SK-N-MC (cell line): ENCODE results near the gene RSRC1.
A peak's percentile ranks its signal among the peaks of the same experiment; 100 is the strongest.

Experiments
- DNase-seq: peaks from one replicate; pipeline ENCODE4 v3.0.0-alpha.2; 2011; ENCODE audit warnings: low read depth, low spot score
- H3K27ac ChIP-seq: fragments of 200-600 bp; sonication (generic); 2 replicates; pipeline ENCODE4 v1.5.1; 2016; ENCODE audit warnings: mixed run types
- H3K36me3 ChIP-seq: fragments of 200-600 bp; sonication (generic); 2 replicates; pipeline ENCODE4 v1.6.1; 2017; ENCODE audit warnings: antibody characterized with exemption, low read length, mixed read lengths; ENCODE audit not compliant: insufficient read depth
- H3K4me3 ChIP-seq: fragments of 200-600 bp; sonication (generic); 2 replicates; pipeline ENCODE4 v1.5.1; 2016
- H3K9ac ChIP-seq: fragments of 200-600 bp; sonication (generic); 2 replicates; pipeline ENCODE4 v1.8.0; 2017; ENCODE audit warnings: mixed run types, mixed read lengths; ENCODE audit not compliant: insufficient read length
- H3K9me3 ChIP-seq: fragments of 200-600 bp; sonication (generic); 2 replicates; pipeline ENCODE4 v1.6.1; 2017; ENCODE audit warnings: low read depth, mild to moderate bottlenecking, antibody characterized with exemption, low read length, moderate library complexity, mixed read lengths
- EZH2 ChIP-seq: fragments of 200-600 bp; sonication (generic); IDR thresholded peaks from one replicate; pipeline ENCODE4 v1.6.1; 2017; ENCODE audit warnings: antibody characterized with exemption
- FOXP2 ChIP-seq: optimal IDR thresholded peaks from 2 replicates; pipeline ENCODE3; 2011; ENCODE audit warnings: mild to moderate bottlenecking, moderate library complexity; ENCODE audit not compliant: insufficient read depth; ENCODE audit errors: extremely low read length, control extremely low read depth
- POLR2AphosphoS5 ChIP-seq: IDR thresholded peaks from 2 replicates; pipeline ENCODE4 v1.6.1; 2012; ENCODE audit warnings: mild to moderate bottlenecking, low read depth, low read length, borderline replicate concordance

The RSRC1 gene

GRCh38 chr3:158128755-158129154 lies 18.9 kb downstream of the RSRC1 start:
- Histone ChIP-seq H3K36me3 (peaks cover 87% of the 10 kb centered on the region), H3K9me3 (0 out of 2 replicates have a peak, but pooled peaks cover 3% of the 10 kb centered on the region), H3K27ac (no peak overlapping the region), H3K4me3 (no peak overlapping the region), H3K9ac (no peak overlapping the region)
- no peak for TF ChIP-seq FOXP2
- no peak for TF ChIP-seq POLR2AphosphoS5
- TF ChIP-seq EZH2: no peak
- no peak for DNase-seq

DNA sequence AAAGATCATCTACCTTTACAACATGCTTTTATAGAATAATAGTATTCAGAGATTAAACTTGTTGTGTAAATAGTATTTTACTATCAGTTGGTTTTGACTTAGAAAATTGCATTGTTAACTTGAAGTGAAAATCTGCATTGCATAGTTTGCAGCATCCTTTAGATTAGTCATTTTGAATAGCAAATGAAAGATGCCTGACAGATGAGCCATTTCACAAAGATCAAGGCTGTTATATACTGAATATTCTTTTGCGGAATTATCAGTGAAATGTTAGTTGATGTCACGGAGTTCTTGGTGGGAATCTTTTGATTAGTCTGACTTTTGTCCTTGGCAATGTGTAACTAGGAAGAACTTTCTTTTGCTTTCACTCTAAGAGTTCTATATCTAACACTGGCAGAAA lies 24.5 kb downstream of the RSRC1 start:
- peaks cover 55% of the 10 kb centered on the region for H3K36me3 ChIP-seq
- TF ChIP-seq FOXP2 (no peak), EZH2 (no peak), POLR2AphosphoS5 (no peak)

DNA sequence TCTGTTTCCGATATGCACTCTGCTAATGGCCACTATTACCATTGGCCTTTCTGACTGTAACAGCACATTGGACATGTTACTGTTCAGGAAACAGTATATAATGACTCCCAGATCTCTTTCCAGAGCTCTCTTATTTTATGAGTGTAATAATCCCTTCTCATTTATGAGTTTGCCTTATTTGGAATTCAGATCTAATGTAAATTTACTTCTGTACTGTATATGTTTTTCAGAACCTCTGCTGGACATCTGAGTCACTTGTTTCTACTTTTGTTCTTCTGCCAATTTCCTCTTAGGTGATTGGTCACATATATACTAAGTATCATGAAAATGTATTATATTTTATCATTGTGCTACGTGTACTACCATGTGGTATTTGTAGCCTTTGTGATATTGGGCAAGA lies 30.5 kb downstream of the RSRC1 start:
- DNase-seq: no peak
- Histone ChIP-seq H3K27ac (peak overlapping the region; percentile 4; the same call in 1 of the 2 replicates), H3K4me3 (no peak overlapping the region), H3K9ac (no peak overlapping the region), H3K36me3 (peaks cover 36% of the 10 kb centered on the region), H3K9me3 (no peaks in the 10 kb centered on the region)
- no peak for TF ChIP-seq EZH2
- TF ChIP-seq POLR2AphosphoS5: no peak
- no peak for TF ChIP-seq FOXP2

More for the DNA sequence above, 24.5 kb downstream of the RSRC1 start:
- no peak for DNase-seq
- Histone ChIP-seq H3K4me3 (no peak overlapping the region), H3K27ac (no peak overlapping the region), H3K9me3 (no peaks in the 10 kb centered on the region), H3K9ac (no peak overlapping the region)

GRCh38 chr3:158148218-158148617 lies 38.3 kb downstream of the RSRC1 start:
- no peak overlapping the region for H3K4me3 ChIP-seq
- DNase-seq: no peak
- H3K9ac ChIP-seq: no peak overlapping the region
- TF ChIP-seq EZH2 (no peak), FOXP2 (no peak), POLR2AphosphoS5 (no peak)
- no peaks in the 10 kb centered on the region for H3K9me3 ChIP-seq
- peaks cover 11% of the 10 kb centered on the region for H3K36me3 ChIP-seq
- no peak overlapping the region for H3K27ac ChIP-seq

DNA sequence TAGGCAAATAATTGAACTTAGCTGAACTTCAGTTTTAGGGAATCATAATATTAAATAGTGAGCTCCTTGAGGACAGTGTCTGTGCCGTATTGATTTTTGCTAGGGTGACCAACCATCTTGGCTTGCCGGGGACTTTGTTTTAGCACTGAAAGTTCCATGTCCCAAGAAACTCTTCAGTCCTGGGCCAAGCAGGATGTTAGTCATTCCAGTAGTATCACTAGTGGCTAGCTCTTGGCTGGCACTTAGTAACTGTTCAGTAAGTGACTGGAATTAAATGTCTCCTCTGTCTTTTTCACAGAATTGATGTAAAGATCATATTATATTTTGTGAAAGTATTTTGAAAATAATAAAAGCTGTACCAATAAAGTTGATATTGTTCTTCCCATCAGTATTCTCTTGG lies 42.3 kb downstream of the RSRC1 start:
- H3K9ac ChIP-seq: no peak overlapping the region
- H3K4me3 ChIP-seq: no peak overlapping the region
- H3K27ac ChIP-seq: no peak overlapping the region
- no peak for TF ChIP-seq FOXP2
- TF ChIP-seq POLR2AphosphoS5: no peak
- no peak for TF ChIP-seq EZH2
- DNase-seq: no peak
- H3K9me3 ChIP-seq: no peaks in the 10 kb centered on the region
- H3K36me3 ChIP-seq: peaks cover 17% of the 10 kb centered on the region

GRCh38 chr3:158158969-158159368 lies 49.1 kb downstream of the RSRC1 start:
- no peak for DNase-seq
- peaks cover 12% of the 10 kb centered on the region for H3K36me3 ChIP-seq
- H3K4me3 ChIP-seq: no peak overlapping the region
- H3K9ac ChIP-seq: no peak overlapping the region
- no peak for TF ChIP-seq POLR2AphosphoS5
- TF ChIP-seq FOXP2: no peak
- TF ChIP-seq EZH2: no peak
- H3K9me3 ChIP-seq: no peaks in the 10 kb centered on the region
- H3K27ac ChIP-seq: no peak overlapping the region

- TF ChIP-seq POLR2AphosphoS5 (no peak), FOXP2 (no peak)
- Histone ChIP-seq H3K4me3 (no peak overlapping the region), H3K27ac (no peak overlapping the region), H3K9me3 (no peaks in the 10 kb centered on the region), H3K9ac (no peak overlapping the region), H3K36me3 (peaks cover 8% of the 10 kb centered on the region)
- DNase-seq: no peak
These were observed 49.8 kb downstream of the RSRC1 start for GRCh38 chr3:158159714-158160113.

DNA sequence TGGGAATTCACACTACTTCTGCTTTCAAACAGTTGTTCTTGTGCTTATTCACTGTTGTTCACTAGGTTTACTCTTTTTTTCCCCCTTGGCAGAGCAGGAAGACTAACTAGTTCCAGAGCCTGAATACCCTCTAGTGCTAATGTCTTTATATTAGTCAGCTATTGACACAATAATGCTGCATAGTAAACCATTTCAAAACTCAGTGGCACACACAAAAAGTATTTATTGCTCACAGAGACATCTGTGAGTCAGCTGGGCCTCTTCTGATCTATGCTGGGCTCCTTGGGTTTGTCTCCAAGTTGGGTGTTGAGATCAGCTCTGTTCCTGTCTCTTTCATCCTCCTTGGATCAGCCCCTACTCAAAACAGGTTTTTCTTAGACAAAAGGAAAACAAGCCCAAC lies 51.1 kb downstream of the RSRC1 start:
- H3K36me3 ChIP-seq: no peaks in the 10 kb centered on the region
- no peak overlapping the region for H3K9ac ChIP-seq
- H3K4me3 ChIP-seq: no peak overlapping the region
- no peak for DNase-seq
- no peaks in the 10 kb centered on the region for H3K9me3 ChIP-seq
- no peak overlapping the region for H3K27ac ChIP-seq
- no peak for TF ChIP-seq POLR2AphosphoS5
- TF ChIP-seq EZH2: no peak
- TF ChIP-seq FOXP2: no peak

- no peak overlapping the region for H3K4me3 ChIP-seq
- 0 out of 2 replicates have a peak overlapping the region, but pooled peaks have one; percentile 37 for H3K27ac ChIP-seq
- DNase-seq: no peak
- H3K36me3 ChIP-seq: no peaks in the 10 kb centered on the region; the same call in 1 of the 2 replicates
- TF ChIP-seq FOXP2 (no peak), EZH2 (no peak), POLR2AphosphoS5 (no peak)
- no peak overlapping the region for H3K9ac ChIP-seq
- no peaks in the 10 kb centered on the region for H3K9me3 ChIP-seq
These were observed 55.3 kb downstream of the RSRC1 start for GRCh38 chr3:158165141-158165655.
